ENCODE results near the gene EYA3. TPM values are rescaled to one million over a fixed set of nuclear protein-coding genes. Genes with fewer than 3 reads are reported as not detected.

Gene EYA3
- total and polyA plus RNA-seq, 2 donors = 5.9 to 16.0 TPM

GRCh38 chr1:27935721-27936120 lies 152.7 kb downstream of the EYA3 start:
- DNase-seq (ENCODE audit: extremely low spot score) = no peak
- H3K4me1 ChIP-seq (ENCODE audit: insufficient read depth) = no peaks in the 10 kb centered on the region
- H3K27ac ChIP-seq (ENCODE audit: low read depth) = no peak overlapping the region
- H3K4me3 ChIP-seq (ENCODE audit: low read depth, low read length) = no peak overlapping the region
- no peaks in the 10 kb centered on the region for H3K36me3 ChIP-seq (ENCODE audit: insufficient read depth)
- WGBS = 53% methylated on average over 8 of the region's 8 CpGs

DNA sequence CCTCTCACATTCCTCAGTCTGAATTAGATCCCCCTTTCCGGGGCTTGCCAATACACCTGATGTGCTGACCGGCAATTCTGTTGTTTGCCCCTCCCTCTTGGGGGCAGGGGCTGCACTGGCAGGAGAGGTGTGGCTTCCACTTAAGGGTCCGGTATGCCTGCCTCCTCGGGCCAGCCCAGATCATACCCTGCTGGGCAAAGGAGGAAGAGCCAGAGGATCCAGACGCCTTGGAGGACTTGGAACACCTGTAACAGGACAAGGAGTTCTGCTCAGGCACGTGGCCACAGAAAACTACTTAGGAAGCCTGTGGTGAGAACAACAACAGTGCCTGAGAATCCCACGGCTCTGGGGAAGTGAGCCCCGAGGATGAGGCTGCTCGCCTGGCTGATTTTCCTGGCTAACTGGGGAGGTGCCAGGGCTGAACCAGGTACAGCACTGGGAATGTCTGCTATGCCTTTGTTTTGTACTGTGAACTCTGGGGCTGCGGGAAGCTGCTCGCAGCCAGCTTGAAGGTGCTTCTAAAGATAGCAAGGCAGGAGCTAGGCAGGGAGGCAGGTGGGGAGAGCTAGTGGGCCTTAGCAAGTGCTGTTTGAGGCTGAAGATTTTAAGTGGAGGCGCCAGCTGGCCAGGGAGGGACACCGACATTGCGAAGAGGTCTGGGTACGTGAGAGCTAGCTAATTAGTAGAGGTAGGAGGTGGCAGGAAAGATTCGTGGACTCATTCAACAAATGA lies 153.4 kb downstream of the EYA3 start, which contains the start of gene SMPDL3B:
SMPDL3B (plus strand) TSS at position 183 of the 732 bp plus-strand sequence; CDS start at position 367, 184 bp downstream.
- 5% methylated on average over 16 of the region's 16 CpGs for WGBS
- no peaks in the 10 kb centered on the region for H3K4me1 ChIP-seq (ENCODE audit: insufficient read depth)
- H3K36me3 ChIP-seq (ENCODE audit: insufficient read depth) = no peaks in the 10 kb centered on the region
- DNase-seq (ENCODE audit: extremely low spot score) = no peak
- H3K27ac ChIP-seq (ENCODE audit: low read depth) = no peak within 1 kb of the TSS
- H3K4me3 ChIP-seq (ENCODE audit: low read depth, low read length) = no peak within 1 kb of the TSS

DNA sequence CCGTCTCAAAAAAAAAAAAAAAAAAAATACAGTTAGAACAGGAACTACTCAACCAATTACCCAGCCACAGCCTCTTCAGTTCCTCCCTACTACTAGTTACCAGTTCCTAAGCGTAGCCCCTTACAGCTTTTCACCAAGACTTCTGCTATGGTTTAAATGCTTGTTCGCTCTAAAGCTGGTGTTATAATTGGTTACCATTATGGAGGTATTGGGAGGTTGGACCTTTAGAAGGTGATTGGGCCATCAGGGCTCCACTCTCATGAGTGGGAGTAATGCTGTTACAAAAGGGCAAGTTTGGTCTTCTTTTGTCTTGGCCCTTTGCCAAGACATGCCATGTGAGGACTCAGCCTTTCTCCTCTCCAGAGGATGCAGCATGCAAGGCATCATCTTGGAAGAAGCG lies 156.7 kb downstream of the EYA3 start:
- Histone ChIP-seq H3K4me1 (ENCODE audit: insufficient read depth) (no peaks in the 10 kb centered on the region), H3K36me3 (ENCODE audit: insufficient read depth) (no peaks in the 10 kb centered on the region), H3K4me3 (ENCODE audit: low read depth, low read length) (no peak overlapping the region), H3K27ac (ENCODE audit: low read depth) (no peak overlapping the region)
- DNase-seq (ENCODE audit: extremely low spot score) = no peak
- 75% methylated on average over 4 of the region's 4 CpGs for WGBS

- WGBS = 84% methylated on average over 6 of the region's 6 CpGs
- H3K27ac ChIP-seq (ENCODE audit: low read depth) = no peak overlapping the region
- H3K36me3 ChIP-seq (ENCODE audit: insufficient read depth) = no peaks in the 10 kb centered on the region
- no peaks in the 10 kb centered on the region for H3K4me1 ChIP-seq (ENCODE audit: insufficient read depth)
- no peak for DNase-seq (ENCODE audit: extremely low spot score)
- H3K4me3 ChIP-seq (ENCODE audit: low read depth, low read length) = no peak overlapping the region
Observed at GRCh38 chr1:27931184-27931583, 157.2 kb downstream of the EYA3 start.

DNA sequence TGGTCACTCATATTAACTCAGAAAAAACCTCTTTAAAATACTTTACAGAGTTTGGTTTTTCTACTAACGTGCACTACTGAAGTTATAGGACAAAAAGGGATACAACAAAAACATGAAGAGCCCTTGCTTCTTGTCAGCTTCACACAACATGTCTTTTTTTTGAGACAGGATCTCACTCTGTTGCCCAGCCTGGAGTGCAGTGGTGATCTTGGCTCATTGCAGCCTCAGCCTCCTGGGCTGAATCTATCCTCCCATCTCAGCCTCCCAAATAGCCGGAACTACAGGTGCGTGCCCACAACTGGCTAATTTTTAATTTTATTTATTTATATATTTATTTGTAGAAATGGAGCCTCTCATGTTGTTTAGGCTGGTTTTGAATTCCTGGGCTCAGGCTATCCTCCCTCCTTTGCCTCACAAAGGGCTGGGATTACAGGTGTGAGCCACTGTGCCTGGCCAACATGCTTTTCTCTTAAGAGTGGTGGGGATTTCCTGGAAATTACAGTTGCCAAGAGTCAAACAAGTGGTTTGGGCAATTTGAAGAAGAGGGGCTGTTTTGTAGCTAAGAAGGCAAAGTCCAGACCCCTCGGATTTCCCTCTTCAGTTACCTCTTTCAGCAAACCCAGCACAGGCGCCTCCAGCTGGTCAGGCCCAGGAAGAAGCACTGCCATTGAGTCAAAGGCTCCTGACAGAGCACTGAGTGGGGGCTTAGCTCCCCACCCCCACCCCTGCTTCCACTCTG lies 160.0 kb downstream of the EYA3 start:
- DNase-seq (ENCODE audit: extremely low spot score) = no peak
- Histone ChIP-seq H3K27ac (ENCODE audit: low read depth) (no peak overlapping the region), H3K4me3 (ENCODE audit: low read depth, low read length) (no peak overlapping the region), H3K4me1 (ENCODE audit: insufficient read depth) (no peaks in the 10 kb centered on the region), H3K36me3 (ENCODE audit: insufficient read depth) (no peaks in the 10 kb centered on the region)
- WGBS = 82% methylated on average over 5 of the region's 5 CpGs

DNA sequence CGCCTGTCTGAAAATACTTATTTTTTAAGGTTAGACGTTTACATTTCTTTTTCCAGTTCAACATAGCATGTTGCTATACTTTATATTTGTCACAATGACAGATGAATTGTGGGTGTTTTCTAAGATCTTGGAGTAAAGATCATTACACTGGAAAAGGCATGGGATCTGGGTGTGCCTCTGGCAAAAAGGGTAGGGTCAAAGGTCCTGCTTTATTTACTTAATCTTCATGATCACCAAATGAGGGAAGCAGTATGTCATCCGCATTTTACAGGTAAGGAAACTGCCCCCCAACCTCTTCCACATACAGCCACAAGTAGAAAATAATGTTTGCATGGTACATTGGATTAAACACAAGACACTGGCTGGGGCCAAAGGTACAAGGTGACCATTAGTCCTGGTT lies 166.1 kb downstream of the EYA3 start:
- WGBS = 80% methylated on average over 3 of the region's 3 CpGs
- Histone ChIP-seq H3K27ac (ENCODE audit: low read depth) (no peak overlapping the region), H3K4me1 (ENCODE audit: insufficient read depth) (no peaks in the 10 kb centered on the region), H3K4me3 (ENCODE audit: low read depth, low read length) (no peak overlapping the region), H3K36me3 (ENCODE audit: insufficient read depth) (no peaks in the 10 kb centered on the region)
- DNase-seq (ENCODE audit: extremely low spot score) = no peak

Small RNAs within 50 kb of the gene (small RNA-seq; reads per million reads assigned to genes)
- not detected for gene RN7SL559P

Other genes with a start within 250 kb of the EYA3 start
- gene THEMIS2, start 216.1 kb downstream of the EYA3 start, total RNA-seq = 7.3 TPM
- 17.6 TPM for gene THEMIS2, start 216.1 kb downstream of the EYA3 start, polyA plus RNA-seq
- 60.5 TPM for gene RPA2, start 174.0 kb downstream of the EYA3 start, total RNA-seq
- 41.1 TPM for gene RPA2, start 174.0 kb downstream of the EYA3 start, polyA plus RNA-seq
- 0.42 TPM for gene SMPDL3B, start 153.6 kb downstream of the EYA3 start, total RNA-seq
- 0.49 TPM for gene SMPDL3B, start 153.6 kb downstream of the EYA3 start, polyA plus RNA-seq
- 3.2 TPM for gene XKR8, start 128.6 kb downstream of the EYA3 start, total RNA-seq
- 9.0 TPM for gene XKR8, start 128.6 kb downstream of the EYA3 start, polyA plus RNA-seq
- 3.0 TPM for gene PTAFR, start 88.1 kb upstream of the EYA3 start, total RNA-seq
- 5.3 TPM for gene PTAFR, start 88.1 kb upstream of the EYA3 start, polyA plus RNA-seq
- 42.2 TPM for gene DNAJC8, start 144.4 kb upstream of the EYA3 start, total RNA-seq
- gene DNAJC8, start 144.4 kb upstream of the EYA3 start, polyA plus RNA-seq = 105 TPM
- gene ATP5IF1, start 147.5 kb upstream of the EYA3 start, total RNA-seq = 44.6 TPM
- gene ATP5IF1, start 147.5 kb upstream of the EYA3 start, polyA plus RNA-seq = 239 TPM
- 3.1 TPM for gene SESN2, start 170.9 kb upstream of the EYA3 start, total RNA-seq
- gene SESN2, start 170.9 kb upstream of the EYA3 start, polyA plus RNA-seq = 9.9 TPM
- 12.5 TPM for gene MED18, start 240.4 kb upstream of the EYA3 start, total RNA-seq
- gene MED18, start 240.4 kb upstream of the EYA3 start, polyA plus RNA-seq = 13.6 TPM

Measured in urinary bladder (tissue), 4 donors.